Endothelial cell of umbilical vein (primary cell): Measurements from ENCODE around the gene RAP2A. TPM values are rescaled to one million over a fixed set of nuclear protein-coding genes. Genes with fewer than 3 reads are reported as not detected.

Experiments used
- BruUV-seq: library from RNA; stranded (reverse); fragments of 400-500 nt; replicated peaks from 2 replicates; lab custom pipeline; 2021; lab: Mats Ljungman, UMichigan
- CTCF ChIA-PET: fragments of 300-600, 350-600 bp; sonication (Branson Sonifier 250); formaldehyde crosslinking; loops from one replicate; lab custom pipeline; 2021; ENCODE audit warnings: antibody characterized with exemption, inconsistent platforms; lab: Charles Lee
- POLR2A ChIA-PET: fragments of 300-600, 350-600 bp; sonication (Branson Sonifier 250); formaldehyde crosslinking; loops from one replicate; lab custom pipeline; 2021; ENCODE audit warnings: antibody characterized with exemption, inconsistent platforms; lab: Charles Lee
- DNase-seq: peaks from one replicate; pipeline ENCODE4 v3.0.0-alpha.2; 2011; ENCODE audit warnings: low read depth, low spot score
- FAIRE-seq: peaks from 2 replicates; lab custom pipeline; 2011; peaks lifted over from hg19 to GRCh38; lab: Jason Lieb, UNC
- H2AFZ ChIP-seq: 2 replicates; pipeline ENCODE4 v1.6.0; 2012; ENCODE audit warnings: low read depth, low read length, control low read depth, inconsistent platforms
- H3K27ac ChIP-seq: 2 replicates; pipeline ENCODE4 v1.5.1; 2011; ENCODE audit warnings: low read depth, mild to moderate bottlenecking, control low read depth, low read length, moderate library complexity; ENCODE audit not compliant: insufficient read depth
- H3K27me3 ChIP-seq, 2 experiments: 2 replicates each; pipeline versions ENCODE4 v1.6.0 to v1.6.1; 2011; ENCODE audit warnings: low read length in 2 of 2, mixed read lengths in 1 of 2; ENCODE audit not compliant: control insufficient read depth in 2 of 2, insufficient read depth in 2 of 2
- H3K36me3 ChIP-seq, 2 experiments: 2 replicates in 1 of 2; 3 replicates in 1 of 2; pipeline ENCODE4 v1.5.1; 2011; ENCODE audit warnings: low read length in 2 of 2, mild to moderate bottlenecking in 1 of 2, moderate library complexity in 1 of 2; ENCODE audit not compliant: control insufficient read depth in 2 of 2, insufficient read depth in 2 of 2; ENCODE audit errors: extremely low read depth in 1 of 2
- H3K4me1 ChIP-seq: 3 replicates; pipeline ENCODE4 v1.5.1; 2011; ENCODE audit warnings: mild to moderate bottlenecking, low read length; ENCODE audit not compliant: control insufficient read depth, insufficient read depth; ENCODE audit errors: extremely low read depth
- H3K4me2 ChIP-seq: 2 replicates; pipeline ENCODE4 v1.6.1; 2011; ENCODE audit warnings: low read length, control low read depth, mixed read lengths; ENCODE audit not compliant: insufficient read depth
- H3K4me3 ChIP-seq, 3 experiments: fragments of 200-600 bp in 1 of 3; sonication (generic), shearing (Covaris generic) in 1 of 3; replicated peaks in 1 of 3; 2 replicates each; pipeline ENCODE4 v1.5.1; 2011 to 2016; ENCODE audit warnings: control low read depth in 3 of 3, low read length in 3 of 3, mild to moderate bottlenecking in 2 of 3, inconsistent platforms in 1 of 3, low read depth in 1 of 3, moderate library complexity in 1 of 3; ENCODE audit not compliant: insufficient read depth in 1 of 3
- H3K79me2 ChIP-seq: 2 replicates; pipeline ENCODE4 v1.6.0; 2012; ENCODE audit warnings: low read length, inconsistent platforms; ENCODE audit not compliant: control insufficient read depth, insufficient read depth
- H3K9ac ChIP-seq: replicated peaks from 2 replicates; pipeline ENCODE3; 2011; ENCODE audit warnings: low read length, control low read depth; ENCODE audit not compliant: insufficient read depth; ENCODE audit errors: extremely low read depth
- H3K9me1 ChIP-seq: replicated peaks from 3 replicates; pipeline ENCODE4 v1.6.0; 2011; ENCODE audit warnings: mild to moderate bottlenecking, low read length; ENCODE audit not compliant: control insufficient read depth, insufficient read depth; ENCODE audit errors: extremely low read depth
- H3K9me3 ChIP-seq: replicated peaks from 2 replicates; pipeline ENCODE4 v1.5.1; 2012; ENCODE audit warnings: low read length, inconsistent platforms; ENCODE audit not compliant: control insufficient read depth, insufficient read depth
- H4K20me1 ChIP-seq: replicated peaks from 2 replicates; pipeline ENCODE3; 2011; ENCODE audit warnings: mild to moderate bottlenecking, low read length; ENCODE audit not compliant: control insufficient read depth, insufficient read depth; ENCODE audit errors: extremely low read depth
- EZH2 ChIP-seq: IDR thresholded peaks from 2 replicates; pipeline ENCODE4 v1.6.1; 2012; ENCODE audit warnings: borderline replicate concordance, low read depth, mild to moderate bottlenecking, moderate library complexity, low read length, inconsistent platforms; ENCODE audit not compliant: severe bottlenecking
- FOS ChIP-seq: IDR thresholded peaks from 2 replicates; pipeline ENCODE4 v1.6.1; 2011; ENCODE audit warnings: mild to moderate bottlenecking, low read length, moderate library complexity, borderline replicate concordance; ENCODE audit not compliant: insufficient read depth
- GATA2 ChIP-seq: IDR thresholded peaks from 2 replicates; pipeline ENCODE4 v1.7.0; 2011; ENCODE audit warnings: low read depth, mild to moderate bottlenecking, moderate library complexity, mixed read lengths, low read length; ENCODE audit not compliant: insufficient read length, insufficient read depth
- JUN ChIP-seq: IDR thresholded peaks from 2 replicates; pipeline ENCODE4 v1.6.1; 2011; ENCODE audit warnings: borderline replicate concordance, low read depth; ENCODE audit not compliant: insufficient read length, insufficient read depth
- MAX ChIP-seq: IDR thresholded peaks from 2 replicates; pipeline ENCODE4 v1.6.1; 2011; ENCODE audit not compliant: insufficient read depth, insufficient read length
- MYC ChIP-seq: IDR thresholded peaks from one replicate; pipeline ENCODE4 v1.6.1; 2011; ENCODE audit warnings: mild to moderate bottlenecking, low read depth, low read length
- POLR2A ChIP-seq: IDR thresholded peaks from 2 replicates; pipeline ENCODE4 v1.6.1; 2012; ENCODE audit warnings: low read depth, mild to moderate bottlenecking, control low read depth, low read length
- POLR2AphosphoS5 ChIP-seq: IDR thresholded peaks from 2 replicates; pipeline ENCODE4 v1.6.1; 2012; ENCODE audit warnings: low read depth, mild to moderate bottlenecking, control low read depth, low read length, moderate library complexity; ENCODE audit not compliant: insufficient read depth
- dilution Hi-C: fragments of 300-500 bp; cut with MboI; formaldehyde crosslinking; loops from one replicate; pipeline ENCODE4 v1.15.0; 2019; ENCODE audit warnings: low sequenced_read_pairs; ENCODE audit not compliant: extremely low pct_ligation_motif_present
- intact Hi-C: fragments of 100-400 bp; cut with micrococcal nuclease; formaldehyde crosslinking; loops from one replicate; pipeline ENCODE4 v1.10.0; 2022
- polyA plus RNA-seq, 4 experiments: library from polyadenylated mRNA; depleted of rRNA in 3 of 4; stranded (reverse) in 3 of 4; unstranded in 1 of 4; fragments of >200 nt; gene quantifications; 2 replicates each; pipeline versions ENCODE4 v1.2.1 to v1.2.3, GENCODE V29; 2011 to 2012; ENCODE audit warnings: missing spikeins in 1 of 4
- total RNA-seq: library from RNA; stranded (reverse); gene quantifications from 2 replicates; pipeline ENCODE4 v1.2.3, GENCODE V29; 2021
- TF ChIP-seq, protein P1 (sequence below), 2 donors: IDR thresholded peaks; 1 replicate in 1 of 2; 2 replicates in 1 of 2; pipeline ENCODE4 v1.5.1; 2011; ENCODE audit warnings: low read length in 2 of 2, mild to moderate bottlenecking in 2 of 2, moderate library complexity in 2 of 2, control low read depth in 1 of 2, inconsistent platforms in 1 of 2, low read depth in 1 of 2; ENCODE audit not compliant: insufficient read depth in 1 of 2; ENCODE audit errors: extremely low read depth in 1 of 2

Gene RAP2A
- total and polyA plus RNA-seq, 2 donors (not counting 3 experiments of a cell fraction or from before 2014, with no cell fraction given), result 7.8 to 44.4 TPM

GRCh38 chr13:97459215-97459777 lies 25.3 kb downstream of the RAP2A start:
- Histone ChIP-seq H3K27me3 (no peaks in the 10 kb centered on the region), H3K4me2 (no peak overlapping the region), H4K20me1 (no peaks in the 10 kb centered on the region), H3K9me1 (no peaks in the 10 kb centered on the region), H3K36me3 (no peaks in the 10 kb centered on the region), H3K9me3 (no peaks in the 10 kb centered on the region), H3K27ac (no peak overlapping the region), H2AFZ (no peak overlapping the region), H3K4me3 (no peak overlapping the region), H3K9ac (no peak overlapping the region), H3K79me2 (peaks cover 21% of the 10 kb centered on the region), H3K4me1 (no peaks in the 10 kb centered on the region)
- FAIRE-seq (no peak), DNase-seq (no peak)
- POLR2A ChIA-PET, result interaction anchor here (0.5 kb wide), 1 partner anchor 195 kb away, joined by 5 read pairs; no protein-coding TSS in a partner anchor
- no peak for TF ChIP-seq JUN
- TF ChIP-seq MAX, result no peak
- TF ChIP-seq GATA2, result no peak
- TF ChIP-seq POLR2AphosphoS5, result no peak
- TF ChIP-seq MYC, result no peak
- TF ChIP-seq, protein P1, sequence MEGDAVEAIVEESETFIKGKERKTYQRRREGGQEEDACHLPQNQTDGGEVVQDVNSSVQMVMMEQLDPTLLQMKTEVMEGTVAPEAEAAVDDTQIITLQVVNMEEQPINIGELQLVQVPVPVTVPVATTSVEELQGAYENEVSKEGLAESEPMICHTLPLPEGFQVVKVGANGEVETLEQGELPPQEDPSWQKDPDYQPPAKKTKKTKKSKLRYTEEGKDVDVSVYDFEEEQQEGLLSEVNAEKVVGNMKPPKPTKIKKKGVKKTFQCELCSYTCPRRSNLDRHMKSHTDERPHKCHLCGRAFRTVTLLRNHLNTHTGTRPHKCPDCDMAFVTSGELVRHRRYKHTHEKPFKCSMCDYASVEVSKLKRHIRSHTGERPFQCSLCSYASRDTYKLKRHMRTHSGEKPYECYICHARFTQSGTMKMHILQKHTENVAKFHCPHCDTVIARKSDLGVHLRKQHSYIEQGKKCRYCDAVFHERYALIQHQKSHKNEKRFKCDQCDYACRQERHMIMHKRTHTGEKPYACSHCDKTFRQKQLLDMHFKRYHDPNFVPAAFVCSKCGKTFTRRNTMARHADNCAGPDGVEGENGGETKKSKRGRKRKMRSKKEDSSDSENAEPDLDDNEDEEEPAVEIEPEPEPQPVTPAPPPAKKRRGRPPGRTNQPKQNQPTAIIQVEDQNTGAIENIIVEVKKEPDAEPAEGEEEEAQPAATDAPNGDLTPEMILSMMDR (IDR thresholded peaks at IDR 0.05; ENCODE audit: extremely low read depth in 1 of 2, insufficient read depth in 1 of 2, low read depth in 1 of 2, low read length in 2 of 2), result no peak
- no peak for TF ChIP-seq FOS
- TF ChIP-seq POLR2A, result no peak
- no peak for TF ChIP-seq EZH2
- CTCF ChIA-PET, result no interaction called here
- no TSS peak for BruUV-seq
- intact Hi-C loops, result no loop called here
- dilution Hi-C loops, result no loop called here
